SU-DHL-6 (cell line): ENCODE results near the gene RNASET2.

Experiments
- EZH2phosphoT487 ChIP-seq: fragments of 200-600 bp; sonication (generic), shearing (Covaris generic); conservative IDR thresholded peaks from 2 replicates; pipeline ENCODE4 v1.6.1; 2018; ENCODE audit warnings: mild to moderate bottlenecking, antibody characterized with exemption, low read length, moderate library complexity, mixed read lengths
- TF ChIP-seq, protein P1 (sequence below): fragments of 200-600 bp; sonication (generic); IDR thresholded peaks from one replicate; pipeline ENCODE4 v1.5.1; 2017; ENCODE audit warnings: antibody characterized with exemption, mild to moderate bottlenecking, low read length, moderate library complexity; ENCODE audit not compliant: insufficient read depth, poor library complexity, severe bottlenecking

DNA sequence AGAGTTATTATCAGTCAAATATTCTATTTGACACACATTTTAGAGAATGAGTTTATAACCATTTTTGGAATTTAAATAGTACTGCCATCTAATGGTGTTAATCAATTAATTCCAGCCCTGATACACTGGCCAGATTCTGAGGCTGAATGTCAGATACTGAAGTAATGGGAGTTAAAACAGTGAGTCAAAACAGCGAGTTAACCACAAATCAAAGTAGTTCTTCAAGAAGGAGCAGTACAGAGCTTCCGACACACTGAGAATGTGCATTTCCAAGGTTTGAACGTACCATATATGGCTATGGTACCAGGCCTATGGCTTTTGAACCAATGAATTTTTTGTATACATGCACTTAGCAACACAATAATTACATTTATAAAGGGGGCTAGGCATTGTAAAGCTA, 31.6 kb upstream of the RNASET2 start:
- TF ChIP-seq, protein P1, sequence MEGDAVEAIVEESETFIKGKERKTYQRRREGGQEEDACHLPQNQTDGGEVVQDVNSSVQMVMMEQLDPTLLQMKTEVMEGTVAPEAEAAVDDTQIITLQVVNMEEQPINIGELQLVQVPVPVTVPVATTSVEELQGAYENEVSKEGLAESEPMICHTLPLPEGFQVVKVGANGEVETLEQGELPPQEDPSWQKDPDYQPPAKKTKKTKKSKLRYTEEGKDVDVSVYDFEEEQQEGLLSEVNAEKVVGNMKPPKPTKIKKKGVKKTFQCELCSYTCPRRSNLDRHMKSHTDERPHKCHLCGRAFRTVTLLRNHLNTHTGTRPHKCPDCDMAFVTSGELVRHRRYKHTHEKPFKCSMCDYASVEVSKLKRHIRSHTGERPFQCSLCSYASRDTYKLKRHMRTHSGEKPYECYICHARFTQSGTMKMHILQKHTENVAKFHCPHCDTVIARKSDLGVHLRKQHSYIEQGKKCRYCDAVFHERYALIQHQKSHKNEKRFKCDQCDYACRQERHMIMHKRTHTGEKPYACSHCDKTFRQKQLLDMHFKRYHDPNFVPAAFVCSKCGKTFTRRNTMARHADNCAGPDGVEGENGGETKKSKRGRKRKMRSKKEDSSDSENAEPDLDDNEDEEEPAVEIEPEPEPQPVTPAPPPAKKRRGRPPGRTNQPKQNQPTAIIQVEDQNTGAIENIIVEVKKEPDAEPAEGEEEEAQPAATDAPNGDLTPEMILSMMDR = no peak
- TF ChIP-seq EZH2phosphoT487 = no peak
